Measurements from ENCODE around the gene HHIPL1.

GRCh38 chr14:99716850-99717681, 72.1 kb downstream of the HHIPL1 start:
- TF ChIP-seq POLR2AphosphoS5 (IDR thresholded peaks at IDR 0.05) (no peak), CTCF (IDR thresholded peaks at IDR 0.05 in 8 of 11, conservative IDR thresholded peaks at IDR 0.05 in 3 of 11) (no peak), POLR2A (IDR thresholded peaks at IDR 0.05) (no peak)

Measured in spleen (tissue), 7 donors.